PFSK-1 (cell line): ENCODE data around the gene TPRKB. TPM values are rescaled to one million over a fixed set of nuclear protein-coding genes. Genes with fewer than 3 reads are reported as not detected.
A peak's percentile ranks its signal among the peaks of the same experiment; 100 is the strongest.
"Not testable (repeated sequence)": the region's sequence is repeated elsewhere in the genome, so short reads cannot be mapped to it uniquely, and the experiment has no call there.

ENCODE experiments used
- FOXP2 ChIP-seq: optimal IDR thresholded peaks from 2 replicates; pipeline ENCODE3; 2011; ENCODE audit warnings: borderline replicate concordance, control low read depth, inconsistent platforms; ENCODE audit not compliant: insufficient read depth; ENCODE audit errors: extremely low read length, extremely low read depth
- POLR2AphosphoS5 ChIP-seq: IDR thresholded peaks from 2 replicates; pipeline ENCODE4 v1.6.1; 2012; ENCODE audit warnings: low read depth, mild to moderate bottlenecking, control low read depth, low read length, moderate library complexity
- REST ChIP-seq, 2 experiments: IDR thresholded peaks; 2 replicates each; pipeline versions ENCODE4 v1.6.1 to v1.8.0; 2011 to 2012; ENCODE audit warnings: low read depth in 2 of 2, low read length in 2 of 2, control low read depth in 1 of 2, inconsistent platforms in 1 of 2, mild to moderate bottlenecking in 1 of 2, moderate library complexity in 1 of 2; ENCODE audit not compliant: insufficient read depth in 1 of 2
- SIN3A ChIP-seq: IDR thresholded peaks from 2 replicates; pipeline ENCODE4 v1.6.1; 2012; ENCODE audit warnings: mild to moderate bottlenecking, low read length, moderate library complexity, borderline replicate concordance; ENCODE audit not compliant: insufficient read depth
- TAF1 ChIP-seq: IDR thresholded peaks from 2 replicates; pipeline ENCODE4 v1.6.1; 2012; ENCODE audit warnings: low read length, control low read depth, borderline replicate concordance; ENCODE audit not compliant: insufficient read depth
- polyA plus RNA-seq: library from polyadenylated mRNA; unstranded; fragments of >200 nt; gene quantifications from one replicate; pipeline ENCODE4 v1.2.1, GENCODE V29; 2012; ENCODE audit warnings: low read depth, missing spikeins; ENCODE audit not compliant: insufficient read length

Gene TPRKB
- 23.8 TPM for polyA plus RNA-seq

- TF ChIP-seq REST (IDR thresholded peaks at IDR 0.05; ENCODE audit: insufficient read depth in 1 of 2, low read depth in 2 of 2, low read length in 2 of 2) = peak in 1 of 2 experiments; percentile 27; a peak in 1 of 4 replicates
- TF ChIP-seq POLR2AphosphoS5 = peak; percentile 81
- TF ChIP-seq TAF1 = peak; percentile 94; the same call in 1 of the 2 replicates
- no peak for TF ChIP-seq FOXP2
- 0 out of 2 replicates have a peak, but pooled peaks have one; percentile 57 for TF ChIP-seq SIN3A
Measured at GRCh38 chr2:73736855-73737779, at the start of gene TPRKB. Gene TPRKB (minus strand): TSS chr2:73737345. CDS start chr2:73734569, 2,776 bp downstream.

- TF ChIP-seq TAF1, SIN3A, POLR2AphosphoS5: not testable (repeated sequence)
Measured at GRCh38 chr2:73783883-73784282, 46.7 kb upstream of the TPRKB start, which contains the start of gene C2orf78. Gene C2orf78 (plus strand): TSS chr2:73784183. CDS start chr2:73784310, 127 bp downstream.

- no peak for TF ChIP-seq FOXP2
Measured at GRCh38 chr2:73780237-73780582, 43.1 kb upstream of the TPRKB start.

GRCh38 chr2:73779467-73780236 is 42.5 kb upstream of the TPRKB start, which contains the start of gene DUSP11:
Gene DUSP11 (minus strand): TSS chr2:73780103. CDS start chr2:73779974, 129 bp downstream.
- TF ChIP-seq SIN3A (no peak), POLR2AphosphoS5 (peak; percentile 91), REST (IDR thresholded peaks at IDR 0.05; ENCODE audit: insufficient read depth in 1 of 2, low read depth in 2 of 2, low read length in 2 of 2) (peak in 1 of 2 experiments; percentile 27; a peak in 2 of 4 replicates), TAF1 (peak; percentile 65; the same call in 1 of the 2 replicates), FOXP2 (peak; percentile 100)

- TF ChIP-seq FOXP2 (no peak), SIN3A (no peak)
Measured at GRCh38 chr2:73776869-73777519, 39.8 kb upstream of the TPRKB start.

- TF ChIP-seq TAF1 = no peak
- no peak for TF ChIP-seq REST (IDR thresholded peaks at IDR 0.05; ENCODE audit: insufficient read depth in 1 of 2, low read depth in 2 of 2, low read length in 2 of 2)
- no peak for TF ChIP-seq FOXP2
- no peak for TF ChIP-seq POLR2AphosphoS5
- no peak for TF ChIP-seq SIN3A
Measured at GRCh38 chr2:73776381-73776780, 39.2 kb upstream of the TPRKB start.
